ENCODE measurements around the gene SCYL2. TPM values are rescaled to one million over a fixed set of nuclear protein-coding genes. Genes with fewer than 3 reads are reported as not detected.

Gene SCYL2
- polyA plus RNA-seq, 1 donor from 2014 or later = 101 TPM

GRCh38 chr12:100254876-100255275 is 12.1 kb upstream of the SCYL2 start:
- Histone ChIP-seq H3K9me2 (ENCODE audit: insufficient read depth, low read length) (no peaks in the 10 kb centered on the region), H4K20me1 (ENCODE audit: insufficient read depth) (no peaks in the 10 kb centered on the region), H2AFZ (ENCODE audit: low read depth, low read length) (no peak overlapping the region), H3K27ac (ENCODE audit: low read length) (no peak overlapping the region), H3K9ac (ENCODE audit: low read length) (no peak overlapping the region), H3K27me3 (ENCODE audit: insufficient read depth, low read depth, low read length) (no peaks in the 10 kb centered on the region), H3K4me3 (ENCODE audit: low read length) (no peak overlapping the region), H3K4me2 (ENCODE audit: low read length) (no peak overlapping the region), H3K9me3 (ENCODE audit: low read length) (no peaks in the 10 kb centered on the region), H3F3A (ENCODE audit: insufficient read depth, low read length, poor library complexity, severe bottlenecking) (no peaks in the 10 kb centered on the region), H3K36me3 (ENCODE audit: insufficient read depth, low read length) (no peaks in the 10 kb centered on the region), H3K79me2 (replicated peaks; ENCODE audit: insufficient read depth, low read length) (no peaks in the 10 kb centered on the region)
- TF ChIP-seq SMC3 (conservative IDR thresholded peaks at IDR 0.05; ENCODE audit: poor library complexity) = no peak
- TF ChIP-seq, protein P1, sequence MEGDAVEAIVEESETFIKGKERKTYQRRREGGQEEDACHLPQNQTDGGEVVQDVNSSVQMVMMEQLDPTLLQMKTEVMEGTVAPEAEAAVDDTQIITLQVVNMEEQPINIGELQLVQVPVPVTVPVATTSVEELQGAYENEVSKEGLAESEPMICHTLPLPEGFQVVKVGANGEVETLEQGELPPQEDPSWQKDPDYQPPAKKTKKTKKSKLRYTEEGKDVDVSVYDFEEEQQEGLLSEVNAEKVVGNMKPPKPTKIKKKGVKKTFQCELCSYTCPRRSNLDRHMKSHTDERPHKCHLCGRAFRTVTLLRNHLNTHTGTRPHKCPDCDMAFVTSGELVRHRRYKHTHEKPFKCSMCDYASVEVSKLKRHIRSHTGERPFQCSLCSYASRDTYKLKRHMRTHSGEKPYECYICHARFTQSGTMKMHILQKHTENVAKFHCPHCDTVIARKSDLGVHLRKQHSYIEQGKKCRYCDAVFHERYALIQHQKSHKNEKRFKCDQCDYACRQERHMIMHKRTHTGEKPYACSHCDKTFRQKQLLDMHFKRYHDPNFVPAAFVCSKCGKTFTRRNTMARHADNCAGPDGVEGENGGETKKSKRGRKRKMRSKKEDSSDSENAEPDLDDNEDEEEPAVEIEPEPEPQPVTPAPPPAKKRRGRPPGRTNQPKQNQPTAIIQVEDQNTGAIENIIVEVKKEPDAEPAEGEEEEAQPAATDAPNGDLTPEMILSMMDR (IDR thresholded peaks at IDR 0.05; ENCODE audit: poor library complexity, severe bottlenecking) = no peak
- no peak for TF ChIP-seq EP300 (conservative IDR thresholded peaks at IDR 0.05; ENCODE audit: poor library complexity, severe bottlenecking)
- TF ChIP-seq REST (IDR thresholded peaks at IDR 0.05; ENCODE audit: borderline replicate concordance) = no peak
- TF ChIP-seq RAD21 (conservative IDR thresholded peaks at IDR 0.05) = no peak
- no peak for TF ChIP-seq TAF1 (IDR thresholded peaks at IDR 0.05; ENCODE audit: low read depth)
- TF ChIP-seq EZH2 (IDR thresholded peaks at IDR 0.05; ENCODE audit: borderline replicate concordance, insufficient read depth, low read length, poor library complexity, severe bottlenecking) = no peak
- TF ChIP-seq MXI1 (conservative IDR thresholded peaks at IDR 0.05; ENCODE audit: poor library complexity, severe bottlenecking) = no peak
- no peak for TF ChIP-seq POLR2AphosphoS5 (IDR thresholded peaks at IDR 0.05)

DNA sequence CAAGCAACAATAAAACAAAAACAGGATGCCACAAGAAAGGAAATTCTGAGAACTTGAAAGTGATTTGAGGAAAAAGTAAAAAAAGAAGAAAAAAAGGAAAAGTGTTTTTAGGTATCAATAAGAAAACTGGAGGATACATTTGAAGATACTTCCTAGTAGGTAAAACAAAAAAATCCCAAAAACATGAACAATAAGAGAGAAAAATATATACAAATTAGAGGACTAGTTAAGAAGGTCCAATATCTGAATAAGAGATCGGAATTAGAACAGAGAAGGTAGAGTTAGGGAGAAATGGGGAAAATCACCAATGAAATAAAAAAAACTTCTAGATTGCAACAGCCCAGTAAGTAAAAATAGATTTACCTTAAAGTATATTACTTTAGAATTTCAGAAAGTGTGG is 8.8 kb upstream of the SCYL2 start:
- H3K27me3 ChIP-seq (ENCODE audit: insufficient read depth, low read depth, low read length) = no peaks in the 10 kb centered on the region
- no peaks in the 10 kb centered on the region for H3K36me3 ChIP-seq (ENCODE audit: insufficient read depth, low read length)
- H4K20me1 ChIP-seq (ENCODE audit: insufficient read depth) = no peaks in the 10 kb centered on the region
- no peak overlapping the region for H3K27ac ChIP-seq (ENCODE audit: low read length)
- no peaks in the 10 kb centered on the region for H3F3A ChIP-seq (ENCODE audit: insufficient read depth, low read length, poor library complexity, severe bottlenecking)
- no peak overlapping the region for H2AFZ ChIP-seq (ENCODE audit: low read depth, low read length)
- H3K9ac ChIP-seq (ENCODE audit: low read length) = no peak overlapping the region
- no peak overlapping the region for H3K4me3 ChIP-seq (ENCODE audit: low read length)
- TF ChIP-seq, protein P1 (IDR thresholded peaks at IDR 0.05; ENCODE audit: poor library complexity, severe bottlenecking) = no peak
- TF ChIP-seq RAD21 (conservative IDR thresholded peaks at IDR 0.05) = no peak
- TF ChIP-seq EP300 (conservative IDR thresholded peaks at IDR 0.05; ENCODE audit: poor library complexity, severe bottlenecking) = no peak
- no peak for TF ChIP-seq POLR2AphosphoS5 (IDR thresholded peaks at IDR 0.05)
- no peak for TF ChIP-seq REST (IDR thresholded peaks at IDR 0.05; ENCODE audit: borderline replicate concordance)
- TF ChIP-seq MXI1 (conservative IDR thresholded peaks at IDR 0.05; ENCODE audit: poor library complexity, severe bottlenecking) = no peak
- no peak for TF ChIP-seq TAF1 (IDR thresholded peaks at IDR 0.05; ENCODE audit: low read depth)
- TF ChIP-seq SMC3 (conservative IDR thresholded peaks at IDR 0.05; ENCODE audit: poor library complexity) = no peak
- TF ChIP-seq EZH2 (IDR thresholded peaks at IDR 0.05; ENCODE audit: borderline replicate concordance, insufficient read depth, low read length, poor library complexity, severe bottlenecking) = no peak
- no peaks in the 10 kb centered on the region for H3K9me3 ChIP-seq (ENCODE audit: low read length)
- no peaks in the 10 kb centered on the region for H3K79me2 ChIP-seq (replicated peaks; ENCODE audit: insufficient read depth, low read length)
- no peaks in the 10 kb centered on the region for H3K9me2 ChIP-seq (ENCODE audit: insufficient read depth, low read length)
- no peak overlapping the region for H3K4me2 ChIP-seq (ENCODE audit: low read length)
